AG20443 (cell line): Measurements from ENCODE around the gene MED15.

Experiments
- DNase-seq: peaks from one replicate; pipeline ENCODE4 v3.0.0; 2012; ENCODE audit warnings: low spot score, mixed read lengths

The MED15 gene

GRCh38 chr22:20626811-20627210 lies 119.4 kb downstream of the MED15 start:
- DNase-seq = no peak

GRCh38 chr22:20627432-20627831 lies 120.0 kb downstream of the MED15 start:
- DNase-seq = no peak

- no peak for DNase-seq
These were observed 120.9 kb downstream of the MED15 start for GRCh38 chr22:20628081-20628939.

- no peak for DNase-seq
These were observed 122.0 kb downstream of the MED15 start for GRCh38 chr22:20629401-20629800.

GRCh38 chr22:20630873-20631617 lies 123.6 kb downstream of the MED15 start:
- DNase-seq = no peak

- DNase-seq = no peak
These were observed 124.7 kb downstream of the MED15 start for GRCh38 chr22:20632082-20632481.

GRCh38 chr22:20632518-20632917 lies 125.1 kb downstream of the MED15 start:
- DNase-seq = no peak

GRCh38 chr22:20634560-20635226 lies 127.3 kb downstream of the MED15 start:
- DNase-seq = no peak

- no peak for DNase-seq
These were observed 127.8 kb downstream of the MED15 start for GRCh38 chr22:20635227-20635591.

GRCh38 chr22:20636075-20636812 lies 128.8 kb downstream of the MED15 start:
- DNase-seq = no peak

GRCh38 chr22:20636945-20637344 lies 129.5 kb downstream of the MED15 start:
- DNase-seq = no peak
